KOPT-K1 (cell line): ENCODE results near the gene PRKCD.
A peak's percentile ranks its signal among the peaks of the same experiment; 100 is the strongest.

ENCODE experiments used
- H3K27ac ChIP-seq: fragments of 200-600 bp; sonication (generic); 2 replicates; pipeline ENCODE4 v1.5.1; 2016; ENCODE audit warnings: antibody characterized with exemption, mild to moderate bottlenecking, low read depth, low read length; ENCODE audit not compliant: poor library complexity, severe bottlenecking
- H3K36me3 ChIP-seq: fragments of 200-600 bp; sonication (generic); 2 replicates; pipeline ENCODE4 v1.5.1; 2017; ENCODE audit warnings: antibody characterized with exemption, mild to moderate bottlenecking, low read length, moderate library complexity; ENCODE audit not compliant: insufficient read depth
- H3K9me3 ChIP-seq: fragments of 200-600 bp; sonication (generic); 2 replicates; pipeline ENCODE4 v1.5.1; 2017; ENCODE audit warnings: antibody characterized with exemption, low read length, mild to moderate bottlenecking; ENCODE audit not compliant: insufficient read depth, poor library complexity, severe bottlenecking

The PRKCD gene

DNA sequence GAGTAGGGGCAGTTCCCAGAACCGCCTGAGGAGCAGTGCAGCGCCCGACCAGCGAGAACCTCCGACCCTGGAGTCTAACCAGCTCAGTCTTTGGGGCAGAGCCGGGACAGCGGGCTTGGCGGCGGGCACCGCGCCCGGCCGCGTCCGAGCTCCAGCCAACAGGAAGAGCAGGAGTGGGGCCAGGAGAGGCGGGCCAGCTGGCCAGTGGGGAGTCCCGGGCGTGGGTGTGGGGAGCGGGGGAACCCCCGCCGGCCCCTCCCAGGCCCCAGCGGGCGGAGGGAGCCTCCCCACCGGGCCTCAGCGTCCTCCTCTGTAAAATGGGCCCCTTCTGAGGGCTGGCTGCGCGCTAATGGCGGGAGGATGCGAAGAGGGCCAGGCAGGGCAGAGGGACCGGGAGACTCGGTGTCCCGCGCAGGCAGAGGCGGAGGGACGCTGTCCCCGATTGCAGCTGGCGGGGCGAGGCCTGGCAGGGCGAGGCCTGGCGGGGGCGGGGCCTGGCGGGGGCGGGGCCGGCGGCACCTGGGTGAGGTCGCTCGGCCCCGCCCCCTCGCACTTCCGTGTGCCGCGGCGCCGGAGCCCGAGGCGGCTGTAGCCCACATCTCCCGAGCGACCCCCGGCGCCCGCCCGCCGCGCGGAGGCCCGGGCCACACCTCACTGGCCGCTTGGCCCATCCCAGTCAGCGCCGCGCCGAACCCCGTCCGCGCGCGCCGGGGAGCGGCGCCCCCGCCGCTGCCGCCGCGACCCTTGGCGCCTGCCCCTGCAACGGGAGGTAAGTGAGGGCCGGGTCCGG, at the start of gene PRKCD:
PRKCD (plus strand) TSS at position 550 of the 790 bp plus-strand sequence. CDS start 17,214 bp downstream, outside the sequence.
- no peaks in the 10 kb centered on the region for H3K36me3 ChIP-seq
- H3K27ac ChIP-seq, result peak within 1 kb of the TSS; percentile 32
- H3K9me3 ChIP-seq, result no peaks in the 10 kb centered on the region

DNA sequence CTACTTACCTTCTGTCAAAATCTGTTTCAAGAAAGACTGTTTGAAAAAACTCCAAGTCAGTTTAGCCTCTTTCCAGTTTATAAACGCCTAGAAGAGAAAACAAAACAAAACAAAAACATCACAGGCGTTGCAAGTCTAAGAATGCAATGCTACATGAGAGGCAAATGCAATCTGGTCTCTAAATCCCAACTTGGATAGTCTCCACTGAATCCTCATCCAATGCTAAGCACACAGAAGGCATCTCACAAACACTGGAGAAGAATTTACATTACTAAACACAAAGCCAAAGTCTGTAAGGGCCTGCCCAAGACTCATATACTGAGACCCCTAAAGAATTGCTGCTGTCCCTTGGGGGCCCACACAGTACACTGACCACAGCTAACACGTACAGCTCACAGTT, 49.2 kb upstream of the PRKCD start:
- H3K9me3 ChIP-seq, result no peaks in the 10 kb centered on the region
- peaks cover 40% of the 10 kb centered on the region for H3K36me3 ChIP-seq
- H3K27ac ChIP-seq, result peak overlapping the region; percentile 99

DNA sequence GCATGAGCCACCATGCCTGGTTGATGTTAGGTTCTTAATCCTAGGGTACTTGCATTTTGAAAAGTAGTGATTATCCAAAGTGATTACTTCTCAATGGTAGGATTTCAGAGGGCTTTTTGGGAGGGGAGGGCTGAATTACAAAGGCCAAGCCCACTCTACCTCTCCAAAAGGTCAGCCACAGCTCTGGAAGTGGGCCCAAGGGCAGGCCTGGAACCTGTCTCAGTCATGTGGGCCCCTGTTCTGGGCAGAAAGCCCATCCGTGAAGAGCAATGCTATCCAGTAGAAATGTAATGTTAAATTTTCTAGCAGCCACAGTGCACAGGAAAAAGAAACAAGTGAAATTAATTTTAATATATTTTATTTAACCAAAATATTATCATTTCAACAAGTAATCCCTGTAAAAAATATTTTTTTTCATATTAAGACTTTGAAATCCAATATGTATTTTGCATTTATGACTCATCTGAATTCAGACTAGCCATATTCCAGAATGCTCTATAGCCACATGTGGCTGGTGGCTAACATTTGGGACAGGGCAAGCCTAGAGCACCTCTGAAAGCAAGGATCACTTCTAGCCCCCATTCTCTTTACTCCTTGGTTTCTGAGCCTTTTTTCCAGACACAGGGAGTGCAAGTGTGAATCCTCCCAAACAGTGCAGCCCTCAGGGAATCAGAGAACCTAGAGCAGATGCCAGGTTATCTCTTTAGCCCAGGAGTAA, 47.6 kb upstream of the PRKCD start:
- Histone ChIP-seq H3K27ac (peak overlapping the region; percentile 99), H3K36me3 (peaks cover 57% of the 10 kb centered on the region), H3K9me3 (no peaks in the 10 kb centered on the region)

- H3K36me3 ChIP-seq, result peaks cover 62% of the 10 kb centered on the region
- peak overlapping the region; percentile 99 for H3K27ac ChIP-seq
- H3K9me3 ChIP-seq, result no peaks in the 10 kb centered on the region
These were observed 47.0 kb upstream of the PRKCD start for GRCh38 chr3:53114011-53114400.

DNA sequence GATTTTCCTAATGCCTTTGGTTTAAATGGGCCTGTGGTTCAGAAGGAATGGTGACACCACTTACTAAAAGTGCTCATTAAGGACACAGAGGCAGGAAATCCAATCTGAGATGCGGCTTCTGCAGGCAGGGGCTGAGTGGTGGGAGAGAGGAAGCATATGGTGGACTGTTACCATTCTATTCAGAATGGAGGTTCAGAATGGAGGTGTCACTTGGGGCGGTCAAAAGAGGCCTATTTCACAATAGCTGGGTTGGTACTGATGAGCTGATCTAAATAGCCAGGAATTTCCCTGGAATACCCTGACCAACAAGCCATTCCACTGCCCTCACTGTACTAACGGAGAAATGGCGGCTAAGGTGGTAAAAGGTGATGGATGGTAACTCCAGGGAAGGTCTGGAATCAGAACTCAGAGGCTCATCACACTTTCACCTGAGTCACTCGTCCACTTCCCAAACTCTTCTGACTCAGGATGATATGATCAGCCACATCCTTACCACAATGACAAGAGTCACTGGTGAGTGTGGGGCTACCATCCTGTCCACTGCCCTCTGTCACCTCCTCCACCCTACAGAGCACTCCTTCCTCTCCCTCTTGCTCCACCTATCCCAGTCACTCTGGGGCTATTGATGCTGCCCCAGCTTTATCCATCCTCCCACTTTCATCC, 46.5 kb upstream of the PRKCD start:
- H3K36me3 ChIP-seq, result peaks cover 67% of the 10 kb centered on the region
- H3K9me3 ChIP-seq, result no peaks in the 10 kb centered on the region
- H3K27ac ChIP-seq, result peak overlapping the region; percentile 99

GRCh38 chr3:53116956-53117355, 44.1 kb upstream of the PRKCD start:
- Histone ChIP-seq H3K9me3 (no peaks in the 10 kb centered on the region), H3K27ac (no peak overlapping the region), H3K36me3 (peaks cover 85% of the 10 kb centered on the region)

- H3K36me3 ChIP-seq, result peaks cover 98% of the 10 kb centered on the region
- no peak overlapping the region for H3K27ac ChIP-seq
- no peaks in the 10 kb centered on the region for H3K9me3 ChIP-seq
These were observed 40.7 kb upstream of the PRKCD start for GRCh38 chr3:53120336-53120735.

- no peak overlapping the region for H3K27ac ChIP-seq
- peaks cover 98% of the 10 kb centered on the region for H3K36me3 ChIP-seq
- H3K9me3 ChIP-seq, result no peaks in the 10 kb centered on the region
These were observed 38.6 kb upstream of the PRKCD start for GRCh38 chr3:53122255-53122932.

- H3K9me3 ChIP-seq, result no peaks in the 10 kb centered on the region
These were observed 38.1 kb upstream of the PRKCD start for GRCh38 chr3:53122933-53123305.

DNA sequence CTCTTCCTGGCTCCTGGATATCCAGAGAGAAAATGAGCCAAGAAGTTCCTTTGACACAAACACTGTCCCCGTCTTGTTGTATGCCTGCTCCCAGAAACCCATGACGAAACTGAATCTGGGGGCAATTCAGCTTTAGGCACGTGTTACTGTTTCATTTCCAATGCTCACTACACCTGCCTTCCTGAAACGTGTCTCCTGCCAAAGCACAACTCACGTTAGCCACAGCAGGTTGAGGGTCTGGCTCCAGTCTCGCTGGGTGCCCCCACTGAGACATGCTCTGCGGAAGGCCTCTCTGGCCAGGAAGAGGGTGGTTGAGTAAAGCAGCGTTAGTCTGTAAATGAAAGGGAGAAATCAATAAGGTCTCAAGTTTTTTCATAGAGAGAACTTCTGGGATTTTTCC, 37.5 kb upstream of the PRKCD start:
- Histone ChIP-seq H3K36me3 (peaks cover 87% of the 10 kb centered on the region), H3K9me3 (no peaks in the 10 kb centered on the region), H3K27ac (no peak overlapping the region)

More at GRCh38 chr3:53122933-53123305, 38.1 kb upstream of the PRKCD start:
- Histone ChIP-seq H3K36me3 (peaks cover 93% of the 10 kb centered on the region), H3K27ac (no peak overlapping the region)

- Histone ChIP-seq H3K9me3 (no peaks in the 10 kb centered on the region), H3K27ac (no peak overlapping the region), H3K36me3 (peaks cover 82% of the 10 kb centered on the region)
These were observed 37.1 kb upstream of the PRKCD start for GRCh38 chr3:53123953-53124352.

- Histone ChIP-seq H3K27ac (no peak overlapping the region), H3K36me3 (peaks cover 56% of the 10 kb centered on the region), H3K9me3 (no peaks in the 10 kb centered on the region)
These were observed 34.4 kb upstream of the PRKCD start for GRCh38 chr3:53126601-53127000.

DNA sequence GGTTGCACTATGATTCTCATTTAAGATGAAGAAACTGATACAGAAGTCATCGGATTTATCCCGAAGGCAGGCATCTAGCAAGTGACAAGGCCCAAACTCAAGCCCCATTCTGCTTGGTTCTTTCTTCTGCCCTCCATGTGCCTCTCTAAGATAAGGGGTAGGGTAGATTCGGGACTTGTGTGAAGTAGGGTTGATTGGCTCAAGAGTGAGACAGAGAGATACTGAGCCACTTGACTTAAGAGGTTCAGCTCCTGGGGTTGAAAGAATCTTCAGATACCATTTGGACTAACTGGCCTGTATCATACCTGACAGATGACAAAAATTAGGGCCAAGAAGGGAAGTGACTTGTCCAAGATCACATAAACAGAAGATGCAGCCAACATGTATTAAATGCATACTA, 31.7 kb upstream of the PRKCD start:
- Histone ChIP-seq H3K27ac (peak overlapping the region; percentile 83), H3K36me3 (peaks cover 29% of the 10 kb centered on the region), H3K9me3 (no peaks in the 10 kb centered on the region)

- H3K9me3 ChIP-seq, result no peaks in the 10 kb centered on the region
- peaks cover 18% of the 10 kb centered on the region for H3K36me3 ChIP-seq
- peak within 1 kb of the TSS; percentile 83 for H3K27ac ChIP-seq
These were observed 30.6 kb upstream of the PRKCD start, which contains the start of gene RFT1 for GRCh38 chr3:53130179-53131061. RFT1 (minus strand) TSS chr3:53130435; CDS start chr3:53130400, 35 bp downstream.
